GM12878 (cell line): ENCODE results near the gene DNAJC27. TPM values are rescaled to one million over a fixed set of nuclear protein-coding genes. Genes with fewer than 3 reads are reported as not detected.

Source experiments
- ATAC-seq: fragments of 200-7000 bp; cut with Tn5 transposase; 3 replicates; pipeline ENCODE4 v1.9.1; 2020; ENCODE audit warnings: mild to moderate bottlenecking, moderate library complexity
- BruUV-seq: library from RNA; stranded (reverse); fragments of 400-500 nt; replicated peaks from 2 replicates; lab custom pipeline; 2021; lab: Mats Ljungman, UMichigan
- CTCF ChIA-PET: fragments of 300-600 bp; sonication (Branson Sonifier 250); formaldehyde crosslinking; extraction: SDS; loops from one replicate; lab custom pipeline; 2021; ENCODE audit warnings: inconsistent platforms; lab: Yijun Ruan, JAX
- POLR2A ChIA-PET: fragments of 350-600 bp; formaldehyde crosslinking; extraction: SDS; loops from one replicate; lab custom pipeline; 2021; ENCODE audit warnings: inconsistent platforms; lab: Charles Lee
- RAD21 ChIA-PET: fragments of 300-600 bp; sonication (Branson Sonifier 250); formaldehyde crosslinking; loops from one replicate; lab custom pipeline; 2023; ENCODE audit warnings: antibody characterized with exemption; ENCODE audit not compliant: unreplicated experiment; lab: Charles Lee
- SMC1A ChIA-PET: fragments of 300-600 bp; sonication (Branson Sonifier 250); formaldehyde crosslinking; loops from one replicate; lab custom pipeline; 2023; ENCODE audit not compliant: unreplicated experiment, uncharacterized antibody; lab: Charles Lee
- DNase-seq: peaks from one replicate; pipeline ENCODE4 v3.0.0-alpha.2; 2011; ENCODE audit warnings: low read depth, low spot score
- FAIRE-seq: peaks from 3 replicates; lab custom pipeline; 2011; peaks lifted over from hg19 to GRCh38; lab: Jason Lieb, UNC
- H2AFZ ChIP-seq: 2 replicates; pipeline ENCODE4 v1.6.0; 2011; ENCODE audit warnings: low read depth, low read length, control low read depth; ENCODE audit not compliant: control insufficient read depth
- H3K27ac ChIP-seq: 2 replicates; pipeline ENCODE4 v1.5.1; 2011; ENCODE audit warnings: control low read depth; ENCODE audit not compliant: control insufficient read depth, insufficient read depth
- H3K27me3 ChIP-seq, 2 experiments: replicated peaks in 1 of 2; 2 replicates each; pipeline versions ENCODE4 v1.6.0 to v1.6.1; 2011; ENCODE audit warnings: low read length in 1 of 2; ENCODE audit not compliant: control insufficient read depth in 2 of 2, insufficient read depth in 2 of 2
- H3K36me3 ChIP-seq, 2 experiments: 2 replicates each; pipeline ENCODE4 v1.5.1; 2011; ENCODE audit warnings: low read length in 1 of 2; ENCODE audit not compliant: control insufficient read depth in 2 of 2, insufficient read depth in 2 of 2
- H3K4me1 ChIP-seq: 2 replicates; pipeline ENCODE4 v1.6.1; 2011; ENCODE audit warnings: mild to moderate bottlenecking, low read length, moderate library complexity, mixed read lengths; ENCODE audit not compliant: control insufficient read depth, insufficient read depth
- H3K4me2 ChIP-seq: 2 replicates; pipeline ENCODE4 v1.6.0; 2011; ENCODE audit warnings: control low read depth; ENCODE audit not compliant: control insufficient read depth, insufficient read depth
- H3K4me3 ChIP-seq: fragments of 200-600 bp; sonication (generic); 2 replicates; pipeline ENCODE4 v1.5.1; 2016
- H3K79me2 ChIP-seq: 2 replicates; pipeline ENCODE4 v1.6.0; 2011; ENCODE audit warnings: low read length; ENCODE audit not compliant: control insufficient read depth, insufficient read depth
- H3K9ac ChIP-seq: 2 replicates; pipeline ENCODE4 v1.8.0; 2011; ENCODE audit warnings: low read length, control low read depth, mixed read lengths; ENCODE audit not compliant: control insufficient read depth, insufficient read depth
- H3K9me3 ChIP-seq: replicated peaks from 3 replicates; pipeline ENCODE4 v1.5.1; 2011; ENCODE audit warnings: mild to moderate bottlenecking, low read length; ENCODE audit not compliant: control insufficient read depth, insufficient read depth
- H4K20me1 ChIP-seq: 2 replicates; pipeline ENCODE4 v1.6.0; 2011; ENCODE audit not compliant: control insufficient read depth, insufficient read depth
- EED ChIP-seq: sonication (generic); IDR thresholded peaks from 2 replicates; pipeline ENCODE4 v1.6.1; 2016; ENCODE audit warnings: antibody characterized with exemption, low read depth
- FOS ChIP-seq: IDR thresholded peaks from 3 replicates; pipeline ENCODE4 v1.6.1; 2011; ENCODE audit warnings: borderline replicate concordance; ENCODE audit not compliant: insufficient read length; ENCODE audit errors: extremely low read depth
- FOXK2 ChIP-seq: fragments of 450-650 bp; IDR thresholded peaks from 2 replicates; pipeline ENCODE4 v1.6.1; 2017; ENCODE audit warnings: mild to moderate bottlenecking, moderate library complexity
- FOXM1 ChIP-seq: IDR thresholded peaks from 2 replicates; pipeline ENCODE4 v1.6.1; 2012; ENCODE audit warnings: low read depth, mild to moderate bottlenecking, inconsistent platforms, low read length, moderate library complexity
- HDAC2 ChIP-seq: fragments of 200-600 bp; sonication (generic); IDR thresholded peaks from 2 replicates; pipeline ENCODE4 v1.6.1; 2017
- MEF2B ChIP-seq: fragments of 450-650 bp; IDR thresholded peaks from 2 replicates; pipeline ENCODE4 v1.6.1; 2018; ENCODE audit warnings: mild to moderate bottlenecking, moderate library complexity; ENCODE audit not compliant: partially characterized antibody, poor library complexity, severe bottlenecking
- MTA2 ChIP-seq: fragments of 450-650 bp; IDR thresholded peaks from 2 replicates; pipeline ENCODE4 v1.6.1; 2016; ENCODE audit warnings: low read depth, mild to moderate bottlenecking, moderate library complexity
- RCOR1 ChIP-seq: conservative IDR thresholded peaks from 2 replicates; pipeline ENCODE4 v1.6.1; 2012; ENCODE audit warnings: low read depth, low read length, improper control_type of control experiment
- RFX5 ChIP-seq: IDR thresholded peaks from 2 replicates; pipeline ENCODE4 v1.6.1; 2011; ENCODE audit warnings: low read depth, low read length, improper control_type of control experiment
- SMAD1 ChIP-seq: fragments of 450-650 bp; IDR thresholded peaks from 2 replicates; pipeline ENCODE4 v1.6.1; 2018; ENCODE audit warnings: mild to moderate bottlenecking, low read depth; ENCODE audit not compliant: partially characterized antibody
- TBL1XR1 ChIP-seq: IDR thresholded peaks from 2 replicates; pipeline ENCODE4 v1.6.1; 2012; ENCODE audit warnings: low read depth, low read length, improper control_type of control experiment
- TCF12 ChIP-seq: IDR thresholded peaks from 2 replicates; pipeline ENCODE4 v1.6.1; 2011; ENCODE audit warnings: low read depth, mild to moderate bottlenecking, low read length
- TCF3 ChIP-seq: IDR thresholded peaks from 2 replicates; pipeline ENCODE4 v1.6.1; 2012; ENCODE audit warnings: low read depth, mild to moderate bottlenecking, low read length, borderline replicate concordance; ENCODE audit not compliant: insufficient read depth
- YBX1 ChIP-seq: fragments of 450-650 bp; IDR thresholded peaks from 2 replicates; pipeline ENCODE4 v1.6.1; 2016; ENCODE audit warnings: antibody characterized with exemption
- ZNF217 ChIP-seq: fragments of 450-650 bp; IDR thresholded peaks from 2 replicates; pipeline ENCODE4 v1.6.1; 2017; ENCODE audit warnings: antibody characterized with exemption, mild to moderate bottlenecking
- ZNF622 ChIP-seq: fragments of 450-650 bp; IDR thresholded peaks from 2 replicates; pipeline ENCODE4 v1.6.1; 2017; ENCODE audit warnings: mild to moderate bottlenecking, inconsistent platforms
- WGBS: methylation state at CpG from one replicate; pipeline ENCODE4 v1.1.6; 2016; ENCODE audit warnings: low lambda C conversion rate; ENCODE audit not compliant: insufficient replicate concordance, insufficient coverage; ENCODE audit errors: missing lambda C conversion rate; 5-methylcytosine and 5-hydroxymethylcytosine counted together
- in situ Hi-C: fragments of 300-500 bp; cut with MboI; formaldehyde crosslinking; loops from 9 replicates; pipeline ENCODE4 v1.14.3; 2018; ENCODE audit warnings: mixed read lengths
- intact Hi-C: fragments of 100-400 bp; cut with micrococcal nuclease; formaldehyde crosslinking; loops from one replicate; pipeline ENCODE4 v1.14.2; 2022; ENCODE audit not compliant: unreplicated experiment
- polyA plus RNA-seq, 11 experiments: library from polyadenylated mRNA; depleted of rRNA in 4 of 11; unstranded in 6 of 11; stranded (reverse) in 5 of 11; fragments of >200 nt; fragmentation: Nextera tagmentation in 4 of 11; fragmentation: Illumina TruSeq in 1 of 11; extraction: Ambion mirVana in 4 of 11; extraction: Trizol in 1 of 11; gene quantifications; 1 replicate in 1 of 11; 2 replicates in 10 of 11; pipeline versions ENCODE4 v1.2.1 to v1.2.3, GENCODE V29; 2011 to 2016; ENCODE audit warnings: inconsistent platforms in 2 of 11, missing spikeins in 2 of 11, low read depth in 1 of 11
- total RNA-seq, 4 experiments: library from RNA; depleted of rRNA in 3 of 4; stranded (reverse); fragments of >200 nt in 3 of 4; fragmentation: Illumina TruSeq in 1 of 4; extraction: Trizol in 1 of 4; gene quantifications; 2 replicates each; pipeline versions ENCODE4 v1.2.1 to v1.2.3, GENCODE V29; 2013 to 2021
- TF ChIP-seq, protein P1 (sequence below): fragments of 450-650 bp; IDR thresholded peaks from 2 replicates; pipeline ENCODE4 v1.6.1; 2017; ENCODE audit warnings: mild to moderate bottlenecking, low read depth, inconsistent platforms; ENCODE audit not compliant: poor library complexity, severe bottlenecking

The DNAJC27 gene
- total and polyA plus RNA-seq, 10 of the 15 experiments (the other 5 are each of a cell fraction or from before 2014, with no cell fraction given) = 0.95 to 9.6 (median 3.7) TPM

DNA sequence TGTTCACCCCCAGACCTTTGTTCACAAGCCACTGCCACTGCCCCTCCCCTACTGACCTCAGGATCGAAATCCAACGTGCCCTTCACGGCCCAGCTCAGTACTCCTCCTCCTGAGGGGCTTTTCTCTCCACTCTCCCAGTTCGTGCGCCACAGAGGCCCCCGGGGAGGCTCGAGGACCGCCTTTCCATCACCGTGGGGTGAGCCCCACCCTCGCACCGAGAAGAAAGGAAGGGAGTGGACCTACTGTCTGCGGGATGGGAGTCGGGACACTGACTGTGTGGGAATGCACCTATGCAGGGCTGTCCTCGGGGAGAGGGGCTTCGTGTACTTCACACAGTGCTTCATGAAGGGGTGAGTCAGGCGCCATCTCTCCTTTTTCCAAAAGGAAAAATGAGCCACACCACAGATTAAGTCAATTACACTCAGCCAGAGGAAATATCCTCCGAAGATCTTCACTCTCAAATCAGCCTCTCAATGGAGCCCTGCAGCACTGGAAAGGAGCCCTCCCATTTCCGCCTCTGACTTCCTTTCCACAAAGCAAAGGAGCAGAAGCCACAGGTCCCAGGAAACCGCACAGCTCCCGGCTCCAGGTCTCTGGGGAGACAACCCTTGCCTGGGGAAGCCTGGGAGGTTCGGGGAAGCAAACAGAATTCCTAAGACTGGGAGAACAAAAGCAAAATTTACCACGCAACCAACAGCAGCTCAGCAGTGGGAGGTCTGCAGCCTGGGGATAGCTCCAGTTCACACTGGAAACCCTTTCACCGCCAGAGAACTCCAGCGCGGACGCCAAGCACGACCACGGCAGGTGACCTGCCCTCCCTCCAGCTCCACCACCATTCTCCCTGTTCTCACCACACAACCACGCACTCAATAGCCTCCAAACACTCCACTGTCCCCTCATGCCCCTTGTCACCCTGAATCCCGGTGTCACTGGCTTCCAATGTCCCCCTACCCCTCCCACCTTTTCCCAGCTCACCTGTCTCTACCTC, 73.3 kb downstream of the DNAJC27 start:
- BruUV-seq = no TSS peak
- CTCF ChIA-PET = no interaction called here
- no peak for TF ChIP-seq TCF12
- no peak for TF ChIP-seq ZNF622
- no peak for TF ChIP-seq SMAD1
- TF ChIP-seq RCOR1 = no peak
- no peak for TF ChIP-seq TCF3
- TF ChIP-seq TBL1XR1 = no peak
- no peak for TF ChIP-seq HDAC2
- TF ChIP-seq EED = no peak
- TF ChIP-seq MEF2B = no peak
- TF ChIP-seq FOXM1 = no peak
- TF ChIP-seq RFX5 = no peak
- TF ChIP-seq ZNF217 = no peak
- no peak for TF ChIP-seq FOXK2
- TF ChIP-seq, protein P1, sequence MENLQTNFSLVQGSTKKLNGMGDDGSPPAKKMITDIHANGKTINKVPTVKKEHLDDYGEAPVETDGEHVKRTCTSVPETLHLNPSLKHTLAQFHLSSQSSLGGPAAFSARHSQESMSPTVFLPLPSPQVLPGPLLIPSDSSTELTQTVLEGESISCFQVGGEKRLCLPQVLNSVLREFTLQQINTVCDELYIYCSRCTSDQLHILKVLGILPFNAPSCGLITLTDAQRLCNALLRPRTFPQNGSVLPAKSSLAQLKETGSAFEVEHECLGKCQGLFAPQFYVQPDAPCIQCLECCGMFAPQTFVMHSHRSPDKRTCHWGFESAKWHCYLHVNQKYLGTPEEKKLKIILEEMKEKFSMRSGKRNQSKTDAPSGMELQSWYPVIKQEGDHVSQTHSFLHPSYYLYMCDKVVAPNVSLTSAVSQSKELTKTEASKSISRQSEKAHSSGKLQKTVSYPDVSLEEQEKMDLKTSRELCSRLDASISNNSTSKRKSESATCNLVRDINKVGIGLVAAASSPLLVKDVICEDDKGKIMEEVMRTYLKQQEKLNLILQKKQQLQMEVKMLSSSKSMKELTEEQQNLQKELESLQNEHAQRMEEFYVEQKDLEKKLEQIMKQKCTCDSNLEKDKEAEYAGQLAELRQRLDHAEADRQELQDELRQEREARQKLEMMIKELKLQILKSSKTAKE = no peak
- TF ChIP-seq FOS = no peak
- TF ChIP-seq MTA2 = no peak
- no peak for TF ChIP-seq YBX1
- TF ChIP-seq, all 136 proteins: peak for 0
- ChIA-PET SMC1A (no interaction called here), POLR2A (interaction anchor here (0.6 kb wide), 1 partner anchor 66 kb away, joined by 3 read pairs; no protein-coding TSS in a partner anchor), RAD21 (no interaction called here)
- no peak overlapping the region for H2AFZ ChIP-seq
- peaks cover 17 to 24% of the 10 kb centered on the region in 2 experiments for H3K36me3 ChIP-seq
- no peak for FAIRE-seq
- no peaks in the 10 kb centered on the region for H3K79me2 ChIP-seq
- no peaks in the 10 kb centered on the region for H3K4me1 ChIP-seq
- DNase-seq = no peak
- no peak overlapping the region for H3K27ac ChIP-seq
- no peak for ATAC-seq
- in situ Hi-C loops = no loop called here
- H3K4me2 ChIP-seq = no peak overlapping the region
- H3K4me3 ChIP-seq = no peak overlapping the region
- no peaks in the 10 kb centered on the region for H3K27me3 ChIP-seq
- H3K9ac ChIP-seq = no peak overlapping the region
- no peaks in the 10 kb centered on the region for H4K20me1 ChIP-seq
- intact Hi-C loops = no loop called here
- WGBS = 98% methylated on average over 30 of the region's 30 CpGs
- peaks cover 15% of the 10 kb centered on the region for H3K9me3 ChIP-seq
